Endothelial cell of umbilical vein (primary cell): ENCODE results near the gene GNRHR.

Experiments used
- FOS ChIP-seq: IDR thresholded peaks from 2 replicates; pipeline ENCODE4 v1.6.1; 2011; ENCODE audit warnings: mild to moderate bottlenecking, low read length, moderate library complexity, borderline replicate concordance; ENCODE audit not compliant: insufficient read depth
- GATA2 ChIP-seq: IDR thresholded peaks from 2 replicates; pipeline ENCODE4 v1.7.0; 2011; ENCODE audit warnings: low read depth, mild to moderate bottlenecking, moderate library complexity, mixed read lengths, low read length; ENCODE audit not compliant: insufficient read length, insufficient read depth
- MYC ChIP-seq: IDR thresholded peaks from one replicate; pipeline ENCODE4 v1.6.1; 2011; ENCODE audit warnings: mild to moderate bottlenecking, low read depth, low read length
- POLR2A ChIP-seq: IDR thresholded peaks from 2 replicates; pipeline ENCODE4 v1.6.1; 2012; ENCODE audit warnings: low read depth, mild to moderate bottlenecking, control low read depth, low read length
- POLR2AphosphoS5 ChIP-seq: IDR thresholded peaks from 2 replicates; pipeline ENCODE4 v1.6.1; 2012; ENCODE audit warnings: low read depth, mild to moderate bottlenecking, control low read depth, low read length, moderate library complexity; ENCODE audit not compliant: insufficient read depth
- TF ChIP-seq, protein P1 (sequence below), 2 donors: IDR thresholded peaks; 1 replicate in 1 of 2; 2 replicates in 1 of 2; pipeline ENCODE4 v1.5.1; 2011; ENCODE audit warnings: low read length in 2 of 2, mild to moderate bottlenecking in 2 of 2, moderate library complexity in 2 of 2, control low read depth in 1 of 2, inconsistent platforms in 1 of 2, low read depth in 1 of 2; ENCODE audit not compliant: insufficient read depth in 1 of 2; ENCODE audit errors: extremely low read depth in 1 of 2
- TF ChIP-seq, protein P2 (sequence below): IDR thresholded peaks from 2 replicates; pipeline ENCODE4 v1.6.1; 2011; ENCODE audit not compliant: insufficient read depth, insufficient read length

DNA sequence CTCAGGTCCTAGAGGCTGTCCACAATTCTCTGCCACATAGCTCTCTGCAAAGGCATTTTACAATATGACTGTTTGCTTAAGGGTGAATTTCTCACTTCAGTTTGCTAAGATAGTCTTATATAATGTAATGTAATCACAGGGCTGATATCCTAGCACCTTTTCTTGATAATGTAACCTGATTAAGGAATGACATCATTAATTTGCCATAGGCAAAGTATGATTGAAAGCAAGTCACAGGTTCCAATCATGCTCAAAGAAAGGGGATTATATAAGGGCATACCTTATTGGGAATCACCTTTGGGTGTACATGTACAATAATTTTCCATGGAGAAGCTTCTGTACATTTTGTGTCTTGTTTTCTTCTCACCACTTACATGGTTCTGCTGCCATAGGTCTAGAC, 18.9 kb downstream of the GNRHR start:
- TF ChIP-seq, protein P1, sequence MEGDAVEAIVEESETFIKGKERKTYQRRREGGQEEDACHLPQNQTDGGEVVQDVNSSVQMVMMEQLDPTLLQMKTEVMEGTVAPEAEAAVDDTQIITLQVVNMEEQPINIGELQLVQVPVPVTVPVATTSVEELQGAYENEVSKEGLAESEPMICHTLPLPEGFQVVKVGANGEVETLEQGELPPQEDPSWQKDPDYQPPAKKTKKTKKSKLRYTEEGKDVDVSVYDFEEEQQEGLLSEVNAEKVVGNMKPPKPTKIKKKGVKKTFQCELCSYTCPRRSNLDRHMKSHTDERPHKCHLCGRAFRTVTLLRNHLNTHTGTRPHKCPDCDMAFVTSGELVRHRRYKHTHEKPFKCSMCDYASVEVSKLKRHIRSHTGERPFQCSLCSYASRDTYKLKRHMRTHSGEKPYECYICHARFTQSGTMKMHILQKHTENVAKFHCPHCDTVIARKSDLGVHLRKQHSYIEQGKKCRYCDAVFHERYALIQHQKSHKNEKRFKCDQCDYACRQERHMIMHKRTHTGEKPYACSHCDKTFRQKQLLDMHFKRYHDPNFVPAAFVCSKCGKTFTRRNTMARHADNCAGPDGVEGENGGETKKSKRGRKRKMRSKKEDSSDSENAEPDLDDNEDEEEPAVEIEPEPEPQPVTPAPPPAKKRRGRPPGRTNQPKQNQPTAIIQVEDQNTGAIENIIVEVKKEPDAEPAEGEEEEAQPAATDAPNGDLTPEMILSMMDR (IDR thresholded peaks at IDR 0.05; ENCODE audit: extremely low read depth in 1 of 2, insufficient read depth in 1 of 2, low read depth in 1 of 2, low read length in 2 of 2), result no peak
- TF ChIP-seq FOS, result no peak
- TF ChIP-seq POLR2A, result no peak
- no peak for TF ChIP-seq POLR2AphosphoS5
- TF ChIP-seq, protein P2, sequence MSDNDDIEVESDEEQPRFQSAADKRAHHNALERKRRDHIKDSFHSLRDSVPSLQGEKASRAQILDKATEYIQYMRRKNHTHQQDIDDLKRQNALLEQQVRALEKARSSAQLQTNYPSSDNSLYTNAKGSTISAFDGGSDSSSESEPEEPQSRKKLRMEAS, result no peak
- no peak for TF ChIP-seq MYC
- no peak for TF ChIP-seq GATA2
